Left forelimb (tissue), 1 donor: ENCODE data around the gene CTDSPL.
"Not testable (repeated sequence)": the region's sequence is repeated elsewhere in the genome, so short reads cannot be mapped to it uniquely, and the experiment has no call there.

Source experiments
- DNase-seq: peaks from one replicate; pipeline ENCODE4 v3.0.0-alpha.2; 2018; ENCODE audit warnings: low spot score

CTDSPL gene

DNA sequence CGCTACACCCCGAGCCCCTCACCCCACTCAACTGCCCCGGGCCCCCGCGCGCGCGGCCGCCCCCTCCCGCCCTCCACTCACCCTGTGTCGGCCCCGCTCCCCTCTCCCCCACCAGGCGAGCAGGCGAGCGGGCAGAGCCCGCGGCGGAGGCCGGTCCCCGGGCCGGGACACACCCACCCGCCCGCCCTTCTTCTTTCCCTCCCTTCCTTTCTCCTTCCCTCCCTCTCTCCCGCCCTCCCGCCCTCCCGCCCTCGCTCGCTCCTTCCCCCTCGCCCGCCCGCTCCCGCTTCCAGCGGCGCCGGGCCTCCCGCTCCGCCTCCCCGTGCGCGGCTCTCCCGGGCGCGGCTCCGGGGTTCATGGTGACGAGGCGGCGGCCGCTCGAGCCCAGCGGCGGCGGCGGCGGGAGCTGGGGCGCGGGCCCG is at the start of gene CTDSPL:
TSS of gene CTDSPL (plus strand) at position 261 of the 422 bp plus-strand sequence. CDS start 320 bp downstream, outside the sequence.
- DNase-seq = peak; percentile 85

DNA sequence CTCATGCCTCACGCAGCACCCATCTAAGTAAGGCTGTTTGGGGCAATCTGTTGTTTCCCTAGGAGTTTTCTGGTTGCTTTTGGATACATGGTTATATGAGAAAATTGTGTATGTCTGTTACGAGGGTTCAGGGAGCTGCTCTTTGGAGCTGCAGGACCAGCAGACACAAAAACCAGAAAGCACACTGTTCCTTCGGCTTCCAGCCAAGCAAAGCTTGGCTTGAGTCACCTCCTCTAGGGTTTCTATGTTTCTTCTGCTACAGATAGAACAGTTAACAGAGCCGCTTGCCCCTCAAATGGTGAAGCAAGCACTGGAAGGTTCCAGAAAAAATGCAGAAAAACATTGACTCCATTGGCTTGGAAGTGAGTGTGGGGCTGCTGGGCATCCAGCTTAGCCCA is 49.2 kb upstream of the CTDSPL start:
- DNase-seq = no peak

- DNase-seq = no peak
These were observed 48.3 kb upstream of the CTDSPL start for GRCh38 chr3:37813403-37813802.

DNA sequence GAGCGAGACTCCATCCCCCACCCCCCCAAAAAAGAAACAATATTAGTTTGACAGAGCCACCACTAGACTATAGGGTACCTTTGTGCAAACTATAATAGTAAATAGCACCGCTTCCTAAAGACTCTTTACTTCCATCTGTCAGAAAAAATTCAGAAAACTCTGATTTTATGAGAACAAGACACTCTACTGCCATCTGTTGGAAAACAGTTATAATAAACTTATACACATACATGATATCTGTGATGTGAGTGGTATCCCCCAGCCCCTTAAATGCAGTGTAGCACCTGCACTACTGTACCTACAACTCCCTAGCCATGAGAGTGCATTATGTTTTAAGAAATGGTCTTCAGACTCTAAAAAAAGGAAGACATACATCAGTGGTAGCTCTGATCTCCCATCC is 47.1 kb upstream of the CTDSPL start:
- DNase-seq = no peak

DNA sequence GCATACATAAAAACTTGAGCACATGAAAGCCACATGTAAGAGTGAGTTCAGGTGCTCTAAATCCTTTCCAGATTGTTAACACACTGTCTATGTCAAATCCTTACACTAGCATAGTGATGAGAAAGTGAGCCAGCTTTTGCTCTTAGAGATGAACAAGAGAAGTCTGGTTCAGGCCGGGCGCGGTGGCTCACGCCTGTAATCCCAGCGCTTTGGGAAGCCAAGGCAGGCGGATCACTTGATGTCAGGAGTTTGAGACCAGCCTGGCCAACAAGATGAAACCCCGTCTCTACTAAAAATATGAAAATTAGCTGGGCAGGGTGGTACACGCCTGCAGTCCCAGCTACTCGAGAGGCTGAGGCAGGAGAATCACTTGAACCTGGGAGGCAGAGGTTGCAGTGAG is 46.5 kb upstream of the CTDSPL start:
- not testable (repeated sequence) for DNase-seq

GRCh38 chr3:37816271-37816670 is 45.4 kb upstream of the CTDSPL start:
- DNase-seq = no peak

DNA sequence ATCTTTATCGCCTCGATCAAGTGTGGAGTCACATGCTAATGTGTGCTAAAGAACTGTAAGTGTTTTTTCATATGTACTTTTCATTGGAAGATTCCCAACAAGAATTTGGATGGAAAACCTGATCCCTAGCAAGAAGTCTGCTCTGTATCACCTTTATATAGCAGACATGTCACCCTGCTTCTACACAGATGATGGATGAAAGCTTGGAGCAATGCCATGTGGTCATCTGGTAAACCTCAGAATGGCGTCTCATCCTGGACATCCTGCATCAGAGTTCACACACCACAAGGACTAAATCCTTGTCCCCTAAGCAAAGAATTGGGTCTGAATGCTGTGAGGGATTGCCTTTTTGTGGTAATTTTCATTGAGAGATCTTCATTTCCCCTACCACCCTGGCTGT is 42.1 kb upstream of the CTDSPL start:
- no peak for DNase-seq

DNA sequence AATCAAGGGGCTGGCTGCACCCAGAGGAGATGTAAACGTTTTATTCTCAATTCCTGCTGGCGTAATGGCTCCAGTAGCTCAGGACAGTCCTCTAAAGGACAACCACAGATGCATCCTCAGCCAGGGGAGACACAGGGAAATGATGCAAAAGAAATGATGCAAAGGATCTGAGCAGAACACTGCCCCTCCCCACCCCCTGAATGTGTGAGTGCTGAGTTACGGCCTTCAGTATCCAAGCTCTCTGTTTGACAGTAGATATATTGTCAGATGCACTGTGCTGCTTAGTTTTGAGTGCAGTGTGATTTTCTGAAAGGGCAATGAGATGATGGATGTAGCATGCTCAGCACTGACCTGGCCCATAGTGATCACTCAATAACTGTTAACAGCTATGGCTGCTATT is 41.4 kb upstream of the CTDSPL start:
- no peak for DNase-seq

GRCh38 chr3:37823189-37823588 is 38.5 kb upstream of the CTDSPL start:
- no peak for DNase-seq

GRCh38 chr3:37824090-37824953 is 37.4 kb upstream of the CTDSPL start:
- no peak for DNase-seq

- DNase-seq = no peak
These were observed 36.7 kb upstream of the CTDSPL start for GRCh38 chr3:37824954-37825328.

GRCh38 chr3:37825744-37826400 is 35.8 kb upstream of the CTDSPL start:
- no peak for DNase-seq

GRCh38 chr3:37826502-37826901 is 35.2 kb upstream of the CTDSPL start:
- DNase-seq = no peak

- no peak for DNase-seq
These were observed 34.7 kb upstream of the CTDSPL start for GRCh38 chr3:37826933-37827332.

DNA sequence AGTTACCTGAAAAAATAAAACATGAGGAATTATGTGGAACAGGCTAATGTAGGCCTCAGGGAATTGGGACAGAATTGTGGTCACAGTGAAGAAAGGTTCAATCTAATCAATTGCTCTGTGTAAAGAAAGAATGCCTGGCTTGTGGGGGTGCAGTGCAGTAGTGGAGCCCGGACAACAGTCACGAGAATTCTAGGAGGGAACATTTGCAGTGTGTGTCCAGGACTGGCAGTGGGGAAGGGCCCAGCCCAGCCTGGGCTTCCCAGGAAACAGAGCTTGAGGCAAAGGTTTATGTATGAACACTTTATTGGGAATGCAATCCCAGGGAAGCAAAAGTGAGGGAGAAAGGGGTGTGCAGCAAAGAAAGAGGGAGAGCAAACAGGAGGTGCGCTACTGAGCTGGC is 29.2 kb upstream of the CTDSPL start:
- no peak for DNase-seq

GRCh38 chr3:37833302-37834186 is 28.1 kb upstream of the CTDSPL start:
- DNase-seq = no peak

- no peak for DNase-seq
These were observed 25.1 kb upstream of the CTDSPL start for GRCh38 chr3:37836589-37836988.

GRCh38 chr3:37847689-37848088 is 14.0 kb upstream of the CTDSPL start:
- no peak for DNase-seq

GRCh38 chr3:37849146-37849923 is 12.3 kb upstream of the CTDSPL start:
- no peak for DNase-seq

GRCh38 chr3:37852097-37852496 is 9.6 kb upstream of the CTDSPL start:
- DNase-seq = no peak

DNA sequence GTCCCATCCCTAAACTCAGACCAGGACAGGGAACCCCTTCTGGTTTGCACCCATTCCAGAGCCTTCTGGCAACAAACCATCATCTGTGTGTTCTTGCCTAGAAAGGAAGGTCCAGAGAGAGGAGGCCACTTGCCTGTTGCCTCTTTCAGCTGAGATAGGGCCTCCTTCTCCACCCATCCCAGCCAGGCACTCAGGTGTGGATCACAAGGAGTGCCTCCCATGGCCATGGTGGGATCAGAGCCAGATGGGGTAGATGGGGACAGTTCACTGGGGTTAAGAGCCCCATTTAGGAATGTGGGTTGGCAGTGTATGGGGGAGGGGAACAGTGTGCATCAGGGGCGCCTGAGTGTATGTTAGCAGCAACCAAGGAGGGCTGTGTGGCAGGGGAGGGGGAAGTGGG is 8.9 kb upstream of the CTDSPL start:
- no peak for DNase-seq
